PC-9 (cell line): ENCODE results near the gene NAT9. TPM values are rescaled to one million over a fixed set of nuclear protein-coding genes. Genes with fewer than 3 reads are reported as not detected.

Experiments used
- BruUV-seq: library from RNA; stranded (reverse); fragments of 400-500 nt; replicated peaks from 2 replicates; lab custom pipeline; 2021; lab: Mats Ljungman, UMichigan
- CTCF ChIA-PET: fragments of 300-600 bp; sonication (Branson Sonifier 250); formaldehyde crosslinking; loops from one replicate; lab custom pipeline; 2022; ENCODE audit warnings: antibody characterized with exemption; lab: Charles Lee
- POLR2A ChIA-PET: fragments of 300-600 bp; sonication (Branson Sonifier 250); formaldehyde crosslinking; loops from one replicate; lab custom pipeline; 2022; ENCODE audit warnings: antibody characterized with exemption; ENCODE audit not compliant: unreplicated experiment; lab: Charles Lee
- DNase-seq, 2 experiments: peaks; one replicate each; pipeline versions ENCODE4 v3.0.0 to v3.0.0-alpha.2; 2015 to 2022; ENCODE audit warnings: mixed read lengths in 1 of 2
- H2AFZ ChIP-seq: fragments of 200-600 bp; sonication (generic); 2 replicates; pipeline ENCODE4 v1.8.1; 2017; ENCODE audit warnings: antibody characterized with exemption
- H3F3A ChIP-seq: fragments of 200-600 bp; sonication (generic); 2 replicates; pipeline ENCODE4 v1.8.1; 2017; ENCODE audit warnings: antibody characterized with exemption, mild to moderate bottlenecking, low read depth; ENCODE audit not compliant: insufficient read depth
- H3K27ac ChIP-seq: fragments of 200-600 bp; sonication (generic); 2 replicates; pipeline ENCODE4 v1.6.1; 2016; ENCODE audit warnings: mixed run types
- H3K27me3 ChIP-seq: fragments of 200-600 bp; sonication (generic); 2 replicates; pipeline ENCODE4 v1.6.1; 2016; ENCODE audit warnings: low read depth, mixed run types; ENCODE audit not compliant: insufficient read depth
- H3K36me3 ChIP-seq: fragments of 200-600 bp; sonication (generic); 2 replicates; pipeline ENCODE4 v1.6.1; 2016; ENCODE audit warnings: low read depth, mixed run types
- H3K4me1 ChIP-seq: fragments of 200-600 bp; sonication (generic); replicated peaks from 2 replicates; pipeline ENCODE4 v1.6.1; 2016; ENCODE audit warnings: mixed run types; ENCODE audit not compliant: insufficient read depth
- H3K4me2 ChIP-seq: fragments of 200-600 bp; sonication (generic); 2 replicates; pipeline ENCODE4 v1.6.1; 2017; ENCODE audit warnings: mixed run types
- H3K4me3 ChIP-seq: fragments of 200-600 bp; sonication (generic); 2 replicates; pipeline ENCODE4 v1.6.1; 2016; ENCODE audit warnings: mixed run types
- H3K79me2 ChIP-seq: fragments of 200-600 bp; sonication (generic); 2 replicates; pipeline ENCODE4 v1.6.1; 2017; ENCODE audit warnings: low read depth, mixed run types
- H3K9me2 ChIP-seq: fragments of 200-600 bp; sonication (generic); 2 replicates; pipeline ENCODE4 v1.8.1; 2017; ENCODE audit warnings: mild to moderate bottlenecking; ENCODE audit not compliant: insufficient read depth
- H3K9me3 ChIP-seq: fragments of 200-600 bp; sonication (generic); 2 replicates; pipeline ENCODE4 v1.8.1; 2016; ENCODE audit warnings: low read depth; ENCODE audit not compliant: insufficient read depth
- H4K20me1 ChIP-seq: fragments of 200-600 bp; sonication (generic); 2 replicates; pipeline ENCODE4 v1.8.1; 2017; ENCODE audit not compliant: insufficient read depth
- CTCF ChIP-seq: fragments of 200-600 bp; sonication (generic); conservative IDR thresholded peaks from 2 replicates; pipeline ENCODE4 v1.6.1; 2017; ENCODE audit warnings: mixed run types, antibody characterized with exemption, mild to moderate bottlenecking, moderate library complexity
- EZH2 ChIP-seq: fragments of 200-600 bp; sonication (generic); IDR thresholded peaks from 2 replicates; pipeline ENCODE4 v1.8.0; 2017; ENCODE audit warnings: antibody characterized with exemption, low read depth
- intact Hi-C: fragments of 100-400 bp; cut with micrococcal nuclease; formaldehyde crosslinking; loops from one replicate; pipeline ENCODE4 v1.10.0; 2022; ENCODE audit not compliant: unreplicated experiment
- total RNA-seq: library from RNA; stranded (reverse); gene quantifications from 2 replicates; pipeline ENCODE4 v1.2.3, GENCODE V29; 2021

The NAT9 gene
- total RNA-seq, 1 experiment from 2014 or later = 31.5 TPM

- H3K9me2 ChIP-seq = no peaks in the 10 kb centered on the region
- no peaks in the 10 kb centered on the region for H3K36me3 ChIP-seq
- TF ChIP-seq CTCF = no peak
- no peak for TF ChIP-seq EZH2
- ChIA-PET CTCF (no interaction called here), POLR2A (no interaction called here)
- no peaks in the 10 kb centered on the region for H4K20me1 ChIP-seq
- no peak overlapping the region for H2AFZ ChIP-seq
- H3K79me2 ChIP-seq = no peaks in the 10 kb centered on the region
- H3K27ac ChIP-seq = no peak overlapping the region
- no peaks in the 10 kb centered on the region for H3K4me1 ChIP-seq
- no peak overlapping the region for H3K4me3 ChIP-seq
- intact Hi-C loops = no loop called here
- H3K9me3 ChIP-seq = no peaks in the 10 kb centered on the region
- H3F3A ChIP-seq = peaks cover 14% of the 10 kb centered on the region
- no peak for DNase-seq
- no peak overlapping the region for H3K4me2 ChIP-seq
- peaks cover 46% of the 10 kb centered on the region; the same call in 1 of the 2 replicates for H3K27me3 ChIP-seq
- BruUV-seq = no TSS peak
Observed at GRCh38 chr17:74728033-74728701, 48.0 kb downstream of the NAT9 start.

- POLR2A ChIA-PET = no interaction called here
- Histone ChIP-seq H3K4me3 (no peak overlapping the region), H3F3A (peaks cover 14% of the 10 kb centered on the region), H3K27me3 (peaks cover 61% of the 10 kb centered on the region), H3K79me2 (no peaks in the 10 kb centered on the region), H4K20me1 (no peaks in the 10 kb centered on the region), H3K4me2 (no peak overlapping the region), H3K9me3 (no peaks in the 10 kb centered on the region; the same call in 1 of the 2 replicates), H3K27ac (no peak overlapping the region), H3K9me2 (no peaks in the 10 kb centered on the region), H2AFZ (no peak overlapping the region), H3K4me1 (no peaks in the 10 kb centered on the region), H3K36me3 (no peaks in the 10 kb centered on the region)
- DNase-seq = no peak
- intact Hi-C loops = no loop called here
- CTCF ChIA-PET = no interaction called here
- no TSS peak for BruUV-seq
- TF ChIP-seq EZH2 = no peak
Observed at GRCh38 chr17:74725111-74725510, 51.0 kb downstream of the NAT9 start.

GRCh38 chr17:74723891-74724290, 52.3 kb downstream of the NAT9 start:
- Histone ChIP-seq H3F3A (peaks cover 12% of the 10 kb centered on the region), H3K9me3 (no peaks in the 10 kb centered on the region; the same call in 1 of the 2 replicates), H4K20me1 (no peaks in the 10 kb centered on the region), H3K27ac (no peak overlapping the region), H3K36me3 (no peaks in the 10 kb centered on the region), H3K9me2 (no peaks in the 10 kb centered on the region), H2AFZ (no peak overlapping the region), H3K4me1 (no peaks in the 10 kb centered on the region), H3K4me2 (no peak overlapping the region), H3K79me2 (no peaks in the 10 kb centered on the region), H3K27me3 (peaks cover 63% of the 10 kb centered on the region), H3K4me3 (no peak overlapping the region)
- ChIA-PET POLR2A (no interaction called here), CTCF (no interaction called here)
- no TSS peak for BruUV-seq
- TF ChIP-seq EZH2 = no peak
- no peak for TF ChIP-seq CTCF
- DNase-seq = no peak
- intact Hi-C loops = no loop called here
